ENCODE data around the gene SEMG2. TPM values are rescaled to one million over a fixed set of nuclear protein-coding genes. Genes with fewer than 3 reads are reported as not detected.

Gene SEMG2, protein sequence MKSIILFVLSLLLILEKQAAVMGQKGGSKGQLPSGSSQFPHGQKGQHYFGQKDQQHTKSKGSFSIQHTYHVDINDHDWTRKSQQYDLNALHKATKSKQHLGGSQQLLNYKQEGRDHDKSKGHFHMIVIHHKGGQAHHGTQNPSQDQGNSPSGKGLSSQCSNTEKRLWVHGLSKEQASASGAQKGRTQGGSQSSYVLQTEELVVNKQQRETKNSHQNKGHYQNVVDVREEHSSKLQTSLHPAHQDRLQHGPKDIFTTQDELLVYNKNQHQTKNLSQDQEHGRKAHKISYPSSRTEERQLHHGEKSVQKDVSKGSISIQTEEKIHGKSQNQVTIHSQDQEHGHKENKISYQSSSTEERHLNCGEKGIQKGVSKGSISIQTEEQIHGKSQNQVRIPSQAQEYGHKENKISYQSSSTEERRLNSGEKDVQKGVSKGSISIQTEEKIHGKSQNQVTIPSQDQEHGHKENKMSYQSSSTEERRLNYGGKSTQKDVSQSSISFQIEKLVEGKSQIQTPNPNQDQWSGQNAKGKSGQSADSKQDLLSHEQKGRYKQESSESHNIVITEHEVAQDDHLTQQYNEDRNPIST
- total RNA-seq: not detected in 2 replicates

GRCh38 chr20:45221076-45221475 lies at the start of gene SEMG2:
Gene SEMG2, plus strand, starts transcription at chr20:45221373. Its CDS starts 17 bp downstream, at chr20:45221390.

DNA sequence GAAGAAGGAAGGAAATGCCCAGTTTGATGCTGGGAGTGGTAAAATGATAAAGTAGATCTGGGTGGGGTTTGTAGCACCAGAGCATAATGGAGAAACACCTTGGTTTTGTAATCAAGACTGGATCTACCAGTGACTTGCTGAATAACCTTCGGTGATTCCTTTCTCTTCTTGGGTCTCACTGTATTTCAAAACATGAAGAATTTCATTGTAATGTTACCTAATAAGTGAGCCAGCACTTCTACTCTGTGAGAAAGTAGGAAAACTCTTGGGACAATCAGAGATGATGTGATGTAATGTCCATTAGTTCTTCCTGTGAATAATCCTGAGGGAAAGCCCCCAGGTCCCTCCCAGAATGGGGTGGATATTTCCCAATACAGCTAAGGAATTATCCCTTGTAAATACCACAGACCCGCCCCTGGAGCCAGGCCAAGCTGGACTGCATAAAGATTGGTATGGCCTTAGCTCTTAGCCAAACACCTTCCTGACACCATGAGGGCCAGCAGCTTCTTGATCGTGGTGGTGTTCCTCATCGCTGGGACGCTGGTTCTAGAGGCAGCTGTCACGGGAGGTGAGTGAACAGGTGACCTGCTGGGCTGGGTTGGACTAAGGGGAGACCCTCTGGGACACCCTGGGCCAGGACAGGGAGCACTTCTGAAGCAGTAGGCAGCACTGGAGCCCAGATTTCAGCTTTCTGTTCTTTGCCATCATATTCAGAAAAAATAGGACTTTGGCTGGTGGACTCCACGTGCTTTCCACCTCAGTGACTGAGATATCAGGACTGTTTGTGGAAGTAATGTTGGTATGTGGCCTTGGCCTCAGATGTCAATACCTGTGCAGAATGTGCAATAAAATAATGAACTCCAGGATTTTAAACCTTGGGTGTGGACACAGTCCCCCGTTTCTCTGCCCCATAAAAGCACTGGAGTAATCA lies 46.5 kb upstream of the SEMG2 start, which contains the start of gene PI3:
Gene PI3, plus strand, starts transcription at position 469 of the 931 bp plus-strand sequence. Its CDS starts 21 bp downstream, at position 490.

DNA sequence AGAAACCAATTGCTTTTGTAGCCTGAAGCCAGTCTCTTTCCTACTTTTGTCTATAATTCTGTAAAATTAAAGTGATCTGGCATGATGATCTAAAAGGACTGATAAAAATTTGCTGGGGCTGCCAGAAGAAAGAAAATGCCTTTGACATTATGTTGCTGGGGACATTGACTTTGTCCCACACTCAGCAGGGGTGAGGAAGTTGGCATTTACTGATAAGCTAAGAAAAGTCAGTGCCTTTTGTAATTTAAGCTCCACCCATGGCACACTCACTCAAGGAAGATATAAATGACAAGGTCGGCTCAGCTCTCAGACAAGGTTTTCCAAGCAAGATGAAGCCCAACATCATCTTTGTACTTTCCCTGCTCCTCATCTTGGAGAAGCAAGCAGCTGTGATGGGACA lies 14.4 kb upstream of the SEMG2 start, which contains the start of gene SEMG1:
Gene SEMG1, plus strand, starts transcription at position 309 of the 400 bp plus-strand sequence. Its CDS starts 21 bp downstream, at position 330.

DNA sequence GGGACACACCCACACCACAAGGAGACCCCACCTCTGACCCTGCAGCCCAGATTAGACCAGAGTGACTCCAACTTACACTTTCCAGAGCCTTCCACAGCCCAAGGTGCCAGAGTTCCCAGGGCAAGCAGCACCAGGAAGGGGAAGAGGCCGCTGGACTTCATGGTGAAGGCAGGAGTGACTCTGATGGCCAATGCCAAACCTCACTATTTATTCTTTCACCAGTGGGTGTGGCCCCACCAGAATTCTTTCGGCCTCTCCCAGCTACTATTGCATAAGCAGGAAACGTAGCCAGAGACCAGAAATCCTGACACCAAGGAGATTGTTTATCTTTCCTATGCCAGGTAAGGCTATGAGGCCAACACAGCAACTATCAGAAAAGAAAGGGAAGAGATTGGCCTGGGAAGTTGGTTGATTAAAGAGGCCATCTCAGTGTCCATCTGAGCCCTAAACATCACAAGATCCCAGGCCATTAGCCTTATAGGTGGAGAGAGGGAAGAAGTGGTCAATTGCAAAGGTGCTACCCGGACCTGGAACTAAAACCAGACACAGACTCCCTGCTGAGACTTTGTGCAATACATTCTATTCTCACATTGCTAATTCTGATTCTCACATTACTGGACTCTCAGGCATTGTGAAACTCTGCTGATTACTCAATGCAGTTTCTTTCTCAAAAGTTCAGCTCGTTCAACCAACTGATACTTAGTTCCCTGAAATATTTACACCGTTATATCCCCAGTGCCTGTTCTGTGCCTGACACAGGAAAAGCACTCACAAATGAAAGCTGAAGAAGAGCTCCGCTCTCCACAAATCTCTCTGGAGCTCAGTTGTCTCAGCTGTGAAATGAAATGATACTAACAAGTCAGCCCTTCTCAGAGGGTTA lies 33.5 kb downstream of the SEMG2 start, which contains the start of gene SLPI:
Gene SLPI, minus strand, starts transcription at position 182 of the 880 bp plus-strand sequence. Its CDS starts 21 bp downstream, at position 161.

Other genes with a start within 250 kb of the SEMG2 start
- 0.64 and 1.0 TPM in 2 replicates for gene KCNS1, start 120.2 kb upstream of the SEMG2 start, total RNA-seq
- 0.64 and 8.2 TPM in 2 replicates for gene WFDC5, start 106.2 kb upstream of the SEMG2 start, total RNA-seq
- gene WFDC12, start 96.9 kb upstream of the SEMG2 start, total RNA-seq: 8.9 TPM in 1 of 2 replicates, not detected in the other
- 39.5 and 217 TPM in 2 replicates for gene PI3, start 46.5 kb upstream of the SEMG2 start, total RNA-seq
- not detected in 2 replicates for gene SEMG1, start 14.3 kb upstream of the SEMG2 start, total RNA-seq
- gene SLPI, start 33.2 kb downstream of the SEMG2 start, total RNA-seq: 458 and 1,147 TPM in 2 replicates
- not detected in 2 replicates for gene RBPJL, start 85.5 kb downstream of the SEMG2 start, total RNA-seq
- gene MATN4, start 86.9 kb downstream of the SEMG2 start, total RNA-seq: under 0.01 and 0.14 TPM in 2 replicates
- 193 and 303 TPM in 2 replicates for gene SDC4, start 127.1 kb downstream of the SEMG2 start, total RNA-seq
- 17.4 and 22.1 TPM in 2 replicates for gene SYS1, start 141.8 kb downstream of the SEMG2 start, total RNA-seq
- gene TP53TG5, start 157.0 kb downstream of the SEMG2 start, total RNA-seq: not detected in 2 replicates
- 8.3 and 15.4 TPM in 2 replicates for gene DBNDD2, start 186.9 kb downstream of the SEMG2 start, total RNA-seq
- gene PIGT, start 194.8 kb downstream of the SEMG2 start, total RNA-seq: 17.8 and 35.4 TPM in 2 replicates
- 12.0 TPM in 1 of 2 replicates, not detected in the other for gene WFDC2, start 248.4 kb downstream of the SEMG2 start, total RNA-seq

Measured in nasal cavity respiratory epithelium epithelial cell of viscerocranial mucosa (primary cell).